ENCODE measurements around the gene DLG2. TPM values are rescaled to one million over a fixed set of nuclear protein-coding genes. Genes with fewer than 3 reads are reported as not detected.

The DLG2 gene
- total RNA-seq, 3 donors from 2014 or later (not counting 1 experiment from before 2014, with no cell fraction given) = 1.7 to 2.9 (median 2.2) TPM

DNA sequence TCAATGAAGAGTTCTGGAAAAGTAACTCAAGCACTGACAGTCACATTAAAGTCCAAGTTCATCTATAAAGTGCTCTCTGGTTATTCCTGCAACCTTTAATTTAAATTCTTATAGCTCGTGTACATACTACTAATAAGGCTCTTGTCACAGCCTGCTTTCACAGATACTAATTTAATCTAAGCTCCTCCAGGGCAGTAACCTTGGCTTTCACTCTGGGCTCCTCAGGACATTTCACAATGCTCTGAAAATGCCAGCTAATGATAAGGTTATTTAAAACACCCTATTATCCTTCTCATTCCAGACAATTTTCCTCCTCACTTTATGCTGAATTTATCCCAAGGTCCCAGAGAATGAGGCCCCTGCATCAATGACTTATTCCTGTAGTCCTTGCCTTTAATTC, 2098.3 kb downstream of the DLG2 start:
- 64% methylated on average over 1 of the region's 1 CpG for WGBS (ENCODE audit: insufficient coverage)

DNA sequence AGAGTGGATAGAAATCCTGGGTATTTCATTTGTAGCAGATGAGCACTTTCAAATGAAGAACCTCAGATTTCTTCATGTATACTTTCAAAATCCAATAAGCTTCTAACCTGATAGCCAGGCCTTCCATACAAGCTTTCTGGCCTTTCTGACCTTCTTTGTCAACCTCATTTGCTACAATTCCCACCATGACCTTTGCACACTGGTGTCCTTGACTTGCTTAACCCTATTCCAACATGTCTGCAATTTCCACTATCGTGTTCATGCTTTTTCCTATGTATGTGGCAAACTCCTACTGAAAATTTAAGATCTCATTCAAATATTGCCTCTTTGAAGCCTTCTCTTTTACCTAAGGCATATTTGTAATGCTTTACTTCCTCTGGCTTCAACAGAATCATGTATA, 2098.9 kb downstream of the DLG2 start:
- Mint-ChIP-seq H3K9me3 (peaks cover 3 to 12% of the 10 kb centered on the region in 2 donors), H3K4me1 (no peaks in the 10 kb centered on the region), H3K36me3 (no peaks in the 10 kb centered on the region), H3K27ac (no peak overlapping the region), H3K27me3 (ENCODE audit: low read depth in 2 of 2) (no peaks in the 10 kb centered on the region), H3K4me3 (no peak overlapping the region)
- TF ChIP-seq CTCF (IDR thresholded peaks at IDR 0.05) = no peak
- DNase-seq (no peak), ATAC-seq (no peak)
- H3K36me3 ChIP-seq (ENCODE audit: control insufficient read depth, insufficient read depth, low read length) = no peaks in the 10 kb centered on the region
- 95% methylated on average over 1 of the region's 1 CpG for WGBS (ENCODE audit: insufficient coverage)
- intact Hi-C loops (cut with micrococcal nuclease) = no loop called here
- H3K4me1 ChIP-seq (ENCODE audit: control insufficient read depth, insufficient read depth, low read length) = no peaks in the 10 kb centered on the region
- no peaks in the 10 kb centered on the region for H3K9me3 ChIP-seq (ENCODE audit: control insufficient read depth, insufficient read depth, low read length)
- no peak overlapping the region for H3K27ac ChIP-seq (ENCODE audit: low read length)
- no peaks in the 10 kb centered on the region for H3K27me3 ChIP-seq (ENCODE audit: control insufficient read depth, insufficient read depth, low read length)
- no peak overlapping the region for H3K4me3 ChIP-seq (ENCODE audit: low read length)

More for the DNA sequence above, 2098.3 kb downstream of the DLG2 start:
- Histone ChIP-seq H3K9me3 (ENCODE audit: control insufficient read depth, insufficient read depth, low read length) (no peaks in the 10 kb centered on the region), H3K27ac (ENCODE audit: low read length) (no peak overlapping the region), H3K27me3 (ENCODE audit: control insufficient read depth, insufficient read depth, low read length) (no peaks in the 10 kb centered on the region), H3K36me3 (ENCODE audit: control insufficient read depth, insufficient read depth, low read length) (no peaks in the 10 kb centered on the region), H3K4me1 (ENCODE audit: control insufficient read depth, insufficient read depth, low read length) (no peaks in the 10 kb centered on the region), H3K4me3 (ENCODE audit: low read length) (no peak overlapping the region)
- H3K36me3 Mint-ChIP-seq = no peaks in the 10 kb centered on the region
- H3K9me3 Mint-ChIP-seq = peaks cover 3 to 12% of the 10 kb centered on the region in 2 donors
- H3K27ac Mint-ChIP-seq = no peak overlapping the region
- ATAC-seq (no peak), DNase-seq (no peak)
- no peaks in the 10 kb centered on the region for H3K4me1 Mint-ChIP-seq
- intact Hi-C loops (cut with micrococcal nuclease) = no loop called here
- H3K4me3 Mint-ChIP-seq = no peak overlapping the region
- no peak for TF ChIP-seq CTCF (IDR thresholded peaks at IDR 0.05)
- H3K27me3 Mint-ChIP-seq (ENCODE audit: low read depth in 2 of 2) = no peaks in the 10 kb centered on the region

DNA sequence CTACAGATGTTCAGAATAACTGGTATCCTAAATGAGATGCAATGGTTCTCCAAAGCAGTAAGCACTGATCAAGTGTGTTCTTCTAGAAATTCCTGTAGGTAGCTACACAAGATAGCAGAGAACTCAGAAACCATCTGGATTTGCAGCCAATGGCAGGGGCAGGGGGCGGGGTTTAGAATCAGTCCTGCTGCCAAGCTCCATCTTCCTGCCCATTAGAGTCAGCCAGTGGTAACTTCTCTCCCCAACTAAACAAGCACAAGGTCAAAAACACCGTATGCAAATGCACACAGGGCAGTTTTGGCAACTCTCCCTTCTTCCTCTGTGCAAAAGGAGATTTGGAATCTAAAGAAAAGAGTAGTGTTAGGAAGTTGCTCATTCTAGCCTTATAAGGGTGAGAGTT, 2103.5 kb downstream of the DLG2 start:
- no peak for ATAC-seq
- no peak for TF ChIP-seq CTCF (IDR thresholded peaks at IDR 0.05)
- no peaks in the 10 kb centered on the region for H3K9me3 ChIP-seq (ENCODE audit: control insufficient read depth, insufficient read depth, low read length)
- DNase-seq = no peak
- no peak overlapping the region for H3K4me3 ChIP-seq (ENCODE audit: low read length)
- no peaks in the 10 kb centered on the region for H3K27me3 Mint-ChIP-seq (ENCODE audit: low read depth in 2 of 2)
- no peaks in the 10 kb centered on the region for H3K4me1 ChIP-seq (ENCODE audit: control insufficient read depth, insufficient read depth, low read length)
- no peaks in the 10 kb centered on the region for H3K36me3 Mint-ChIP-seq
- 62% methylated on average over 2 of the region's 2 CpGs for whole genome bisulfite sequencing (ENCODE audit: insufficient coverage)
- intact Hi-C loops (cut with micrococcal nuclease) = no loop called here
- H3K9me3 Mint-ChIP-seq = peaks cover 2 to 5% of the 10 kb centered on the region in 2 donors
- H3K27ac ChIP-seq (ENCODE audit: low read length) = no peak overlapping the region
- no peaks in the 10 kb centered on the region for H3K4me1 Mint-ChIP-seq
- no peak overlapping the region for H3K27ac Mint-ChIP-seq
- H3K27me3 ChIP-seq (ENCODE audit: control insufficient read depth, insufficient read depth, low read length) = no peaks in the 10 kb centered on the region
- H3K36me3 ChIP-seq (ENCODE audit: control insufficient read depth, insufficient read depth, low read length) = no peaks in the 10 kb centered on the region
- no peak overlapping the region for H3K4me3 Mint-ChIP-seq

DNA sequence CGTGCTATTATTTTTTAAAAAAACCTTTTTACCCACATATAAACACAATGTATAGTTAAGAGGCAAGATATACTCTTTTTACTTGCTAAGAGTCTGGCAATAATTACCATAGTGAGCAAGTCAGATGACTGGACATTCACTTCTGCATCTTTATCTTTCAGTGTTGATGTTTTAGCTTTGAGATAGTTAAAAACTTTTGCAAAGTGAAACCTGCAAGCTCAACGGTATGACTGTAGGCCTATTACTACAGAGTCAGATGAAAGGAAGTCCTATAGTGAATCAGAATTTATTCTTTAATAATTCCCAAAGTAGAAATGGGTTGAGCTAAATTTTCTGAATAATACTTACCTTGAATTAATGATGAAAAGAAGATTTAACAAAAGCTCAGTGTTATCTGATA, 2104.2 kb downstream of the DLG2 start:
- Mint-ChIP-seq H3K4me3 (no peak overlapping the region), H3K27ac (no peak overlapping the region), H3K4me1 (no peaks in the 10 kb centered on the region), H3K36me3 (no peaks in the 10 kb centered on the region), H3K27me3 (ENCODE audit: low read depth in 2 of 2) (no peaks in the 10 kb centered on the region), H3K9me3 (peaks cover 2 to 5% of the 10 kb centered on the region in 2 donors)
- no peak for TF ChIP-seq CTCF (IDR thresholded peaks at IDR 0.05)
- ATAC-seq (no peak), DNase-seq (no peak)
- Histone ChIP-seq H3K27ac (ENCODE audit: low read length) (no peak overlapping the region), H3K9me3 (ENCODE audit: control insufficient read depth, insufficient read depth, low read length) (no peaks in the 10 kb centered on the region), H3K27me3 (ENCODE audit: control insufficient read depth, insufficient read depth, low read length) (no peaks in the 10 kb centered on the region), H3K36me3 (ENCODE audit: control insufficient read depth, insufficient read depth, low read length) (no peaks in the 10 kb centered on the region), H3K4me1 (ENCODE audit: control insufficient read depth, insufficient read depth, low read length) (no peaks in the 10 kb centered on the region), H3K4me3 (ENCODE audit: low read length) (no peak overlapping the region)
- WGBS (ENCODE audit: insufficient coverage) = no CpG with 5 or more reads among the region's 2 CpGs
- intact Hi-C loops (cut with micrococcal nuclease) = no loop called here
